Measurements from ENCODE around the gene CEMIP.
A peak's percentile ranks its signal among the peaks of the same experiment; 100 is the strongest.

CEMIP gene

GRCh38 chr15:80778964-80779657, at the start of gene CEMIP:
TSS of gene CEMIP (plus strand) at chr15:80779370. CDS start at chr15:80873880, 94,510 bp downstream.
- DNase-seq: peak; percentile 81

GRCh38 chr15:80730387-80730786, 48.8 kb upstream of the CEMIP start:
- no peak for DNase-seq

- no peak for DNase-seq
Measured at GRCh38 chr15:80730926-80731325, 48.2 kb upstream of the CEMIP start.

- no peak for DNase-seq
Measured at GRCh38 chr15:80732167-80732566, 47.0 kb upstream of the CEMIP start.

GRCh38 chr15:80732818-80733217, 46.4 kb upstream of the CEMIP start:
- no peak for DNase-seq

GRCh38 chr15:80733460-80733859, 45.7 kb upstream of the CEMIP start:
- DNase-seq: no peak

- no peak for DNase-seq
Measured at GRCh38 chr15:80735344-80735743, 43.8 kb upstream of the CEMIP start.

GRCh38 chr15:80736560-80736959, 42.6 kb upstream of the CEMIP start:
- DNase-seq: no peak

GRCh38 chr15:80739919-80740318, 39.3 kb upstream of the CEMIP start:
- DNase-seq: no peak

GRCh38 chr15:80742081-80742480, 37.1 kb upstream of the CEMIP start:
- no peak for DNase-seq

GRCh38 chr15:80743189-80743833, 35.9 kb upstream of the CEMIP start:
- DNase-seq: no peak

GRCh38 chr15:80744415-80744814, 34.8 kb upstream of the CEMIP start:
- DNase-seq: no peak

GRCh38 chr15:80744826-80745225, 34.3 kb upstream of the CEMIP start:
- no peak for DNase-seq

GRCh38 chr15:80745888-80746287, 33.3 kb upstream of the CEMIP start:
- no peak for DNase-seq

GRCh38 chr15:80747317-80748053, 31.7 kb upstream of the CEMIP start:
- no peak for DNase-seq

- no peak for DNase-seq
Measured at GRCh38 chr15:80749589-80749988, 29.6 kb upstream of the CEMIP start.

- no peak for DNase-seq
Measured at GRCh38 chr15:80750575-80750974, 28.6 kb upstream of the CEMIP start.

- DNase-seq: no peak
Measured at GRCh38 chr15:80752204-80752603, 27.0 kb upstream of the CEMIP start.

GRCh38 chr15:80753161-80753560, 26.0 kb upstream of the CEMIP start:
- no peak for DNase-seq

GRCh38 chr15:80754014-80754413, 25.2 kb upstream of the CEMIP start:
- no peak for DNase-seq

- DNase-seq: no peak
Measured at GRCh38 chr15:80755885-80756284, 23.3 kb upstream of the CEMIP start.

- no peak for DNase-seq
Measured at GRCh38 chr15:80758130-80758745, 20.9 kb upstream of the CEMIP start.

GRCh38 chr15:80760960-80761359, 18.2 kb upstream of the CEMIP start:
- no peak for DNase-seq

- DNase-seq: no peak
Measured at GRCh38 chr15:80761754-80762153, 17.4 kb upstream of the CEMIP start.

Data from activated CD4-positive, alpha-beta T cell treated with anti-CD3 and anti-CD28 coated beads for 48 hours (primary cell).